Measurements from ENCODE around the gene NR1I2. TPM values are rescaled to one million over a fixed set of nuclear protein-coding genes. Genes with fewer than 3 reads are reported as not detected.

The NR1I2 gene
- total RNA-seq, 2 experiments from 2014 or later = 0.10 to 0.26 TPM

DNA sequence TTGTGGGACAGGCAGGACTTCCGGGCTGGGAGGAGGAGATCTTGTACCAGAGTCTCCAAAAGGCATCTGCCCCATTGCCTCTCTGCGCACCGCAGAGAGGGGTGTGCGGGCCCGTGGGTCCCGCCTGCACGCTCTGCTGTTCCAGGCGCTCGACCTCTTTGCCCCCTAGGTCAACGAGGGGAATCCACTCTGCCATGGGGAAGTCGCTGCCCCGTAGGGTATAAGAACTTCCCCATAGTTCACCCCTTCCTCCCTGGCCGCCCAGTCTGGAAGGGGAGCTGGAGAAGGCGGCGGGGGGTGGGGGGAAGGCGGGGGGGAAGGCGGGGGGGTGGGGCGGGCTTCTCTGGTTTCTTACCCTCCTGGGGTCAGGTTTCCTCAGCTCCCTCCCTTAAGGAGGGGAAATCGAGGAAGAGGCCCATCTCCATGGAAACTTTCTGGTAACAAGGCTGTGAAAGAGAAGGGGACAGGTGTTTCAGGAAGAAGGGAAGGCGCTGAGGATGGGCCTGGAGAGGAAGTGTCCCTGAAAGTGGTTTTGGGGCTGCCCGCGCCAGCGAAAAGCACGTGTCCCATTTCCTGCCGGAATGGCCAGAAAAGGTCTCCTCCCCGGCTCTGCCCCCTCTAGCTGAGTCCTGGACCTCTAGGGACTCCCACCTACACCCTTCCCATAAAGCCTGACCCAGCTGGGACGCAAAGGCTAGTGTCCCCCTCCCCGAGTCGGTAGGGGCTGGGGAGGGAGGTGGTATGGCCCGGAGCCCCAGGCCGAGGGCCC lies 27.5 kb downstream of the NR1I2 start:
- Mint-ChIP-seq H3K27ac (peak overlapping the region; percentile 76), H3K9me3 (ENCODE audit: insufficient read depth) (no peaks in the 10 kb centered on the region), H3K27me3 (ENCODE audit: low read depth) (peaks cover 5% of the 10 kb centered on the region), H3K4me1 (ENCODE audit: low read depth) (peaks cover 17% of the 10 kb centered on the region), H3K4me3 (peak overlapping the region; percentile 76), H3K36me3 (ENCODE audit: low read depth) (no peaks in the 10 kb centered on the region)
- ChIA-PET POLR2A (interaction anchor here (0.5 to 1.4 kb wide), 2 partner anchors 38 to 286 kb away, joined by 3 to 5 read pairs; no protein-coding TSS in a partner anchor), CTCF (interaction anchor here (0.7 to 2.1 kb wide), 6 partner anchors 10 to 609 kb away, joined by 3 to 7 read pairs (median 3); no protein-coding TSS in a partner anchor)
- ATAC-seq = peak; percentile 6
- DNase-seq = no peak

DNA sequence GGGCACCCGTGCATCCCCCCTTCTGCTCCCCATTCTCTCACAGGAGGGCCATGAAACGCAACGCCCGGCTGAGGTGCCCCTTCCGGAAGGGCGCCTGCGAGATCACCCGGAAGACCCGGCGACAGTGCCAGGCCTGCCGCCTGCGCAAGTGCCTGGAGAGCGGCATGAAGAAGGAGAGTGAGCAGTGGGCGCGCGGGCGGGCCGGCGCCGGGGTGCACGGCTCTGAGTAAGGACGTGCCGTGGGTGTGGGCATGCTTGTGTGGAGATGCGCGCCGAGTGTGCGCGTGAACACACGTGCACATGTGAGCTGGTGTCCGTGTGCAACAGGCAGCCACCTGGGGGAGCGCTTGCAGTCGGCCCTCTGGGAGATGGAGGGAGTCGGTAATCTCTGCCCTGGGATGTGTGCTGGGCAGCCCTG lies 28.1 kb downstream of the NR1I2 start:
- ChIA-PET CTCF (interaction anchor here (0.7 to 2.1 kb wide), 8 partner anchors 9 to 609 kb away, joined by 3 to 7 read pairs (median 3); no protein-coding TSS in a partner anchor), POLR2A (interaction anchor here (0.7 to 1.4 kb wide), 2 partner anchors 285 to 539 kb away, joined by 3 to 5 read pairs; partner anchors contain the start of gene LRRC58)
- ATAC-seq (peak; percentile 90), DNase-seq (peak; percentile 55)
- Mint-ChIP-seq H3K27me3 (ENCODE audit: low read depth) (peaks cover 5% of the 10 kb centered on the region), H3K27ac (peak overlapping the region; percentile 76), H3K36me3 (ENCODE audit: low read depth) (no peaks in the 10 kb centered on the region), H3K4me1 (ENCODE audit: low read depth) (peaks cover 17% of the 10 kb centered on the region), H3K4me3 (peak overlapping the region; percentile 76), H3K9me3 (ENCODE audit: insufficient read depth) (no peaks in the 10 kb centered on the region)

- ChIA-PET CTCF (interaction anchor here (0.8 to 1.4 kb wide), 3 partner anchors 17 to 79 kb away, joined by 3 to 4 read pairs (median 3); no protein-coding TSS in a partner anchor), POLR2A (no interaction called here)
- DNase-seq = no peak
- H3K36me3 Mint-ChIP-seq (ENCODE audit: low read depth) = no peaks in the 10 kb centered on the region
- no peak for ATAC-seq
- no peak overlapping the region for H3K27ac Mint-ChIP-seq
- no peak overlapping the region for H3K4me3 Mint-ChIP-seq
- H3K9me3 Mint-ChIP-seq (ENCODE audit: insufficient read depth) = no peaks in the 10 kb centered on the region
- peaks cover 17% of the 10 kb centered on the region for H3K4me1 Mint-ChIP-seq (ENCODE audit: low read depth)
- H3K27me3 Mint-ChIP-seq (ENCODE audit: low read depth) = no peaks in the 10 kb centered on the region
Measured at GRCh38 chr3:119812491-119813058, 30.7 kb downstream of the NR1I2 start.

GRCh38 chr3:119815716-119816115 lies 33.8 kb downstream of the NR1I2 start:
- no peaks in the 10 kb centered on the region for H3K27me3 Mint-ChIP-seq (ENCODE audit: low read depth)
- peaks cover 2% of the 10 kb centered on the region for H3K4me1 Mint-ChIP-seq (ENCODE audit: low read depth)
- CTCF ChIA-PET = interaction anchor here (0.8 kb wide), 1 partner anchor 15 kb away, joined by 3 read pairs; no protein-coding TSS in a partner anchor
- DNase-seq (no peak), ATAC-seq (no peak)
- no peak overlapping the region for H3K4me3 Mint-ChIP-seq
- no peak overlapping the region for H3K27ac Mint-ChIP-seq
- POLR2A ChIA-PET = no interaction called here
- no peaks in the 10 kb centered on the region for H3K9me3 Mint-ChIP-seq (ENCODE audit: insufficient read depth)
- no peaks in the 10 kb centered on the region for H3K36me3 Mint-ChIP-seq (ENCODE audit: low read depth)

GRCh38 chr3:119817071-119817470 lies 35.2 kb downstream of the NR1I2 start:
- Mint-ChIP-seq H3K36me3 (ENCODE audit: low read depth) (no peaks in the 10 kb centered on the region), H3K9me3 (ENCODE audit: insufficient read depth) (no peaks in the 10 kb centered on the region), H3K4me1 (ENCODE audit: low read depth) (no peaks in the 10 kb centered on the region), H3K4me3 (no peak overlapping the region), H3K27ac (no peak overlapping the region), H3K27me3 (ENCODE audit: low read depth) (no peaks in the 10 kb centered on the region)
- CTCF ChIA-PET = interaction anchor here (1.1 kb wide), 1 partner anchor 331 kb away, joined by 3 read pairs; no protein-coding TSS in a partner anchor
- ATAC-seq = no peak
- DNase-seq = no peak
- POLR2A ChIA-PET = no interaction called here

DNA sequence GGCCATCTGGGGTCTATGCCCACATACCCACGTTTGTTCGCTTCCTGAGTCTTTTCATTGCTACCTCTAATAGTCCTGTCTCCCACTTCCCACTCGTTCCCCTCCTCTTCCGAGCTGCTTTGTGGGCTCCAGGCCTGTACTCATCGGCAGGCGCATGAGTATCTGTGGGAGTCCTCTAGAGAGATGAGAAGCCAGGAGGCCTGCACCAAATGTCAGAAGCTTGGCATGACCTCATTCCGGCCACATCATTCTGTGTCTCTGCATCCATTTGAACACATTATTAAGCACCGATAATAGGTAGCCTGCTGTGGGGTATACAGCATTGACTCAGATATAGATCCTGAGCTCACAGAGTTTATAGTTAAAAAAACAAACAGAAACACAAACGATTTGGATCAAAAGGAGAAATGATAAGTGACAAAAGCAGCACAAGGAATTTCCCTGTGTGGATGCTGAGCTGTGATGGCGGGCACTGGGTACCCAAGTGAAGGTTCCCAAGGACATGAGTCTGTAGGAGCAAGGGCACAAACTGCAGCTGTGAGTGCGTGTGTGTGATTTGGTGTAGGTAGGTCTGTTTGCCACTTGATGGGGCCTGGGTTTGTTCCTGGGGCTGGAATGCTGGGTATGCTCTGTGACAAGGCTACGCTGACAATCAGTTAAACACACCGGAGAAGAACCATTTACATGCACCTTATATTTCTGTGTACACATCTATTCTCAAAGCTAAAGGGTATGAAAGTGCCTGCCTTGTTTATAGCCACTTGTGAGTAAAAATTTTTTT lies 35.9 kb downstream of the NR1I2 start:
- Mint-ChIP-seq H3K4me1 (ENCODE audit: low read depth) (no peaks in the 10 kb centered on the region), H3K9me3 (ENCODE audit: insufficient read depth) (no peaks in the 10 kb centered on the region), H3K27me3 (ENCODE audit: low read depth) (no peaks in the 10 kb centered on the region), H3K27ac (no peak overlapping the region), H3K36me3 (ENCODE audit: low read depth) (no peaks in the 10 kb centered on the region), H3K4me3 (no peak overlapping the region)
- POLR2A ChIA-PET = no interaction called here
- CTCF ChIA-PET = interaction anchor here (1.1 kb wide), 1 partner anchor 330 kb away, joined by 3 read pairs; no protein-coding TSS in a partner anchor
- DNase-seq = no peak
- no peak for ATAC-seq

GRCh38 chr3:119818937-119819336 lies 37.0 kb downstream of the NR1I2 start:
- DNase-seq (no peak), ATAC-seq (no peak)
- ChIA-PET CTCF (interaction anchor here (1.0 to 1.3 kb wide), 4 partner anchors 9 to 332 kb away, joined by 3 to 5 read pairs (median 3); no protein-coding TSS in a partner anchor), POLR2A (no interaction called here)
- Mint-ChIP-seq H3K4me1 (ENCODE audit: low read depth) (no peaks in the 10 kb centered on the region), H3K36me3 (ENCODE audit: low read depth) (no peaks in the 10 kb centered on the region), H3K4me3 (no peak overlapping the region), H3K9me3 (ENCODE audit: insufficient read depth) (no peaks in the 10 kb centered on the region), H3K27me3 (ENCODE audit: low read depth) (no peaks in the 10 kb centered on the region), H3K27ac (no peak overlapping the region)

GRCh38 chr3:119819806-119820205 lies 37.9 kb downstream of the NR1I2 start:
- DNase-seq (no peak), ATAC-seq (no peak)
- Mint-ChIP-seq H3K27me3 (ENCODE audit: low read depth) (no peaks in the 10 kb centered on the region), H3K27ac (no peak overlapping the region), H3K9me3 (ENCODE audit: insufficient read depth) (no peaks in the 10 kb centered on the region), H3K4me3 (no peak overlapping the region), H3K4me1 (ENCODE audit: low read depth) (no peaks in the 10 kb centered on the region), H3K36me3 (ENCODE audit: low read depth) (no peaks in the 10 kb centered on the region)
- ChIA-PET CTCF (interaction anchor here (0.7 to 1.3 kb wide), 6 partner anchors 10 to 331 kb away, joined by 3 to 5 read pairs (median 3); no protein-coding TSS in a partner anchor), POLR2A (no interaction called here)

DNA sequence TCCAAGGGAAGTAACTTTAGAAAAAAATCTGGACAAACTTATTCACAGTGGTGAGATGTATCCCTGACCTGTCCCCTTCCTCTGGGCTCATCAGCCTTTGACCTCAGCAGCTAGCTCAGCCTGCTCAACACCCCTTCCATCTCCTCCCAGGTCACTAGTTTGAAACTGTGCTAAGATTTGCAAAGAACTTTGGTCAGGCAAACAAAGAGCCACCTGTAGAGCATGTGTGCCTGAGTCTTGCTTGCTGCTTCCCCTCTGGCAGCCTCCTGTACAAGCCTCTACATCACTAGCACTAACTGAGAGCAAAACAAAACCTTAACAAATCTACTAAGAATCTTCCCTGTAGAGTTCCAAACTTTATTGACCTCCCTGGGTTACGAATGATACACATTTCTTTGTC lies 43.9 kb downstream of the NR1I2 start:
- DNase-seq (no peak), ATAC-seq (no peak)
- H3K9me3 Mint-ChIP-seq (ENCODE audit: insufficient read depth) = no peaks in the 10 kb centered on the region
- H3K27ac Mint-ChIP-seq = no peak overlapping the region
- no peak overlapping the region for H3K4me3 Mint-ChIP-seq
- peaks cover 4% of the 10 kb centered on the region for H3K36me3 Mint-ChIP-seq (ENCODE audit: low read depth)
- H3K27me3 Mint-ChIP-seq (ENCODE audit: low read depth) = no peaks in the 10 kb centered on the region
- ChIA-PET CTCF (interaction anchor here (1.5 kb wide), 1 partner anchor 591 kb away, joined by 3 read pairs; no protein-coding TSS in a partner anchor), POLR2A (no interaction called here)
- H3K4me1 Mint-ChIP-seq (ENCODE audit: low read depth) = no peaks in the 10 kb centered on the region

- no peak overlapping the region for H3K4me3 Mint-ChIP-seq
- H3K4me1 Mint-ChIP-seq (ENCODE audit: low read depth) = no peaks in the 10 kb centered on the region
- H3K9me3 Mint-ChIP-seq (ENCODE audit: insufficient read depth) = no peaks in the 10 kb centered on the region
- ChIA-PET POLR2A (no interaction called here), CTCF (no interaction called here)
- H3K27me3 Mint-ChIP-seq (ENCODE audit: low read depth) = no peaks in the 10 kb centered on the region
- ATAC-seq (no peak), DNase-seq (no peak)
- H3K27ac Mint-ChIP-seq = no peak overlapping the region
- peaks cover 4% of the 10 kb centered on the region for H3K36me3 Mint-ChIP-seq (ENCODE audit: low read depth)
Measured at GRCh38 chr3:119826711-119827608, 45.1 kb downstream of the NR1I2 start.

GRCh38 chr3:119829420-119829819 lies 47.5 kb downstream of the NR1I2 start:
- ChIA-PET CTCF (interaction anchor here (1.1 to 1.8 kb wide), 3 partner anchors 10 to 19 kb away, joined by 3 to 5 read pairs (median 3); no protein-coding TSS in a partner anchor), POLR2A (no interaction called here)
- DNase-seq (no peak), ATAC-seq (no peak)
- Mint-ChIP-seq H3K27me3 (ENCODE audit: low read depth) (no peaks in the 10 kb centered on the region), H3K36me3 (ENCODE audit: low read depth) (peaks cover 4% of the 10 kb centered on the region), H3K4me3 (no peak overlapping the region), H3K4me1 (ENCODE audit: low read depth) (no peaks in the 10 kb centered on the region), H3K27ac (no peak overlapping the region), H3K9me3 (ENCODE audit: insufficient read depth) (no peaks in the 10 kb centered on the region)

Measured in activated CD8-positive, alpha-beta T cell treated with anti-CD3 and anti-CD28 coated beads, Interleukin-2, amount 10 ng/mL, durations not matched to agents 7 days and 5 days (primary cell).